Nucleus accumbens (tissue), 56 donors: ENCODE data around the gene PSMC5.

Experiments
- DNase-seq, 56 donors: peaks; one replicate each; lab custom pipeline; 2025; lab: John Stamatoyannopoulos, UW

The PSMC5 gene

GRCh38 chr17:63819585-63820537, 7.4 kb upstream of the PSMC5 start:
- no peak for DNase-seq

DNA sequence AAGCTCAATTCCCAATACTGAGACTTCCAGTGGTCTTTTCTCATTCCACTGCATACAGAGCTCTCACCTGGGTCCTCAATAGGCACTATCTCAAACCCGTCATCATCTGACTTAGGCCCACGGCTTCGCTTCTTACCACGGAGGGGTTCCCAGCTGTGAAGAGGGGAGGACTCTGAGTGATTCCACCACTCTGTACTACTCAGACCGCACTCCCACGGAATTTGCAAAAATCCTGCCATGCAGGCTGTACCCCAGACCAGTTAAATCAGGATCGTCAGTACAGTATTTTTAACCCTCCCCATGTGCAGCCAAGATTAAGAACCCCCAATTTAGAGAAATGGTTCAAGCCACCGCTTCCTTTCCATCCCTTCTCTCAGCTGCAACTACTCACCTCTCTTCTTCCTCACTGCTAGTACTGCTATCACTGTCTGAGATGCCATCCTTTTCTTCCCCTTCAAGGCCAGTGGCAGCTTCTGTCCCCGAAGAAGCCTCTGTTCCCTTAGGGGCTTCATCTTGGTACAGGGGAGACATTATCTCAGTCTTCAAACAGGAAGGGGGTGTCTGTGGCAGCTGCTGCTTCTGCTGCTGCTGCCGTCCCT, 6.2 kb upstream of the PSMC5 start:
- no peak for DNase-seq

- DNase-seq, result no peak
Measured at GRCh38 chr17:63821804-63822203, 5.4 kb upstream of the PSMC5 start.

GRCh38 chr17:63822537-63822936, 4.7 kb upstream of the PSMC5 start:
- DNase-seq, result no peak

- no peak for DNase-seq
Measured at GRCh38 chr17:63823659-63824331, 3.4 kb upstream of the PSMC5 start.

- no peak for DNase-seq
Measured at GRCh38 chr17:63824362-63824761, 2.9 kb upstream of the PSMC5 start.

DNA sequence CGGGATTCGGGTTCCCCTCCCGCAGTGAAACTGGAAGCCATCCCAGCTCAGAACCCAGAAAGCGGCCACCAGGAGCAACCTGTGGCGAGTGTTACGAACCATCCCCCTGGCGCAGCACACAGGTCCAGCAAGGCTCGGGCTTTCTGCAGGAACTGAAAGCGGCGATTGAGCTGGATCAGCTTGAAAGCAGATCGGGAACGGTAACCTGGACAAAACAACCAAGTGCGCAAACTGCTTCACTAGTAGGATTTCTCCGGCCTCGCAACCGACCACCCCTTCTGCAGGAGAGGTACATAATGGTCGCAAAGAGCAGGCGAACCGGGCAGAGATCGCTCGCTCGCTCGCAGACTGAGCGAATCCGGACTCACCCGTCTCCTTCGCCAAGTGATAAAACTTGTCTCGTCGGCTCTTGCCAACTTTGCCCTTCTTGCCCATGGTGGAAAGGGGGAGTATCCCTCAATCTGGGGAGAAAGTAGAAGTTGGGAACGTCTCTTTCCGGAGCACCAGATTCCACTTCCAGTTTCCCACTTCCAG, 696 bp upstream of the PSMC5 start:
- no peak for DNase-seq

GRCh38 chr17:63827801-63828221, 580 bp downstream of the PSMC5 start:
- peak in 1 of 56 donors; percentile 39 for DNase-seq

DNA sequence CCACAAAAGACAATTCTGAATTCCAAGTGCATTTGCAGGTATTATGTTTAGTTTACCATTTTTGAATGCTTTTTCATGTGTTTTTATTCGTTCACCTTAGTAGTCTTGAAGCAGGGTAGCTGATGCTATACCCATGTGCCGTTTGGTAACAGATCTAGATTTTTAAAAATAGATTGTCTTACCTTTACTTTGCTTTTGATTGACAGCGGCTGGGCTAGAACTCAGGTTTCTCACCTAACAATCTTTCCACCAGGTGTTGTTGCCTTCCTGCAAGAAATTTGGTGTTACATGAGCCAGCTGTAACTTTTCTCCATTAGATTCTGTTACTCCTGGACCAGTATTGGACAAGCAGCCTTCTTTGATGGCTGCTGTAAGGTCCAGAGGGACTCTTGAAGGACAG, 1.7 kb downstream of the PSMC5 start:
- DNase-seq, result no peak

- no peak for DNase-seq
Measured at GRCh38 chr17:63830278-63830677, 3.0 kb downstream of the PSMC5 start.

- DNase-seq, result no peak
Measured at GRCh38 chr17:63830904-63831491, 3.8 kb downstream of the PSMC5 start.

DNA sequence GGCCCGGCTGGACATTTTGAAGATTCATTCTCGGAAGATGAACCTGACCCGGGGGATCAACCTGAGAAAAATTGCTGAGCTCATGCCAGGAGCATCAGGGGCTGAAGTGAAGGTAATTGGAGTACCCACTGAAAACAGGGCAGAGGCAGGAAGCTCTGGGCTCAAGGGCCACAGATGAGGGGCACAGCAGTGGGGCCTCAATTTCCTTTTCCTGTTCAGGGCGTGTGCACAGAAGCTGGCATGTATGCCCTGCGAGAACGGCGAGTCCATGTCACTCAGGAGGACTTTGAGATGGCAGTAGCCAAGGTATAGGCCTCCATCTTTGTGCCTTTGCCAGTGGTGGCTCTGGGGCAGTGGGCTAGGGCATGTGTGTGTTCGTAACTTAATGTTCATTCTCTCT, 4.3 kb downstream of the PSMC5 start:
- no peak for DNase-seq

DNA sequence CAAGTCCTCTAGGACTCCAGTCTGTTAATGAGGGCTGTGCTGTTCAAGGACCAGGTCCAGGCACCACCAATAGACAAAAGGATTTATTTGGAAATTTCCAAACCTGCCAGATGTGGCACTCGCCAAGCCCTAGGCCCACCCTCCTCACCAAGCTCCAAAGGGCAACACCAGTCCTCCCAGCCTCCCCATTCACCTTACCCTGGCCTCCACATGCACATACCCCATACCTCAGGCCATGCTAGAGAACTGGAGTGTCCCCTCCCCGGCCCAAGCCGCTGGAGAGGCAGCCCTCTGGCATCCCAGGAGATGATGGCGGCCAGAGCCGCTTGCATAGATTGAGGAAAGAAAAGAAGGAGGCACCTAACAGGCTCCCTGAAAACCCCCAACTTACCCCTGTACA, 4.8 kb downstream of the PSMC5 start:
- no peak for DNase-seq

GRCh38 chr17:63832455-63832854, 5.2 kb downstream of the PSMC5 start:
- no peak for DNase-seq

GRCh38 chr17:63833026-63833740, 6.0 kb downstream of the PSMC5 start:
- DNase-seq, result no peak

DNA sequence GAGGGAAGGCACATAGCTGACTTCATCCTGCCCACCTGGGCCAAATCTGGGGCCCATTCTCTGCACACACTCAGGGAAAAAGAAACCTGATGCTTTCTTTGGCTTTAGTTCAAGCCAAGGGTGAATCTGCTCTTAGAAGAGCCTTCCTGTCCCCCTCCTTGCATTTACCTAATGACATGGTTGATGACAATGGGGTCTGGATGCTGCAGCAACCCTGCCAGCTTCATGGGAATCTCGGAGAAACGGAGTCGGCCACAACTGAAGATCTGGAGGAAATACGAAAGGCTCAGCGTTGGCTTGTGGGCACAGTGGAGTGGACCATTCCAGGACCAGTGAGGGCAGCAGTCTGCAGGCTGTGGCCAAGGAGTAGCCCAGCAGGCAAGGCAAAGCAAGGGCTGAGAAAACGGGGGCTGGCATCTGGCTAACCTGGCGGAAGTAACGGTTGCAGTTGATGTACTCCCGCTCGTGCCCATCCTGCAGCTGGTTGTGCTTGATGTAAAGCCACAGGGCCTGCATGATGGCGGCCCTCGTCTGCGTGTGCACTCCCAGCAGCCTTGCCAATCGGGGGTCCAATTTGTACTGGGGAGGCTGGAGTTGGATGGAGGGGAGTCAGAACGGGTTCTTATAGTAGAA, 6.6 kb downstream of the PSMC5 start:
- DNase-seq, result no peak

GRCh38 chr17:63834431-63835166, 7.4 kb downstream of the PSMC5 start:
- peak in 38 of 56 donors; percentile 11 to 71 (median 34) for DNase-seq

GRCh38 chr17:63835167-63835720, 8.0 kb downstream of the PSMC5 start:
- DNase-seq, result no peak

DNA sequence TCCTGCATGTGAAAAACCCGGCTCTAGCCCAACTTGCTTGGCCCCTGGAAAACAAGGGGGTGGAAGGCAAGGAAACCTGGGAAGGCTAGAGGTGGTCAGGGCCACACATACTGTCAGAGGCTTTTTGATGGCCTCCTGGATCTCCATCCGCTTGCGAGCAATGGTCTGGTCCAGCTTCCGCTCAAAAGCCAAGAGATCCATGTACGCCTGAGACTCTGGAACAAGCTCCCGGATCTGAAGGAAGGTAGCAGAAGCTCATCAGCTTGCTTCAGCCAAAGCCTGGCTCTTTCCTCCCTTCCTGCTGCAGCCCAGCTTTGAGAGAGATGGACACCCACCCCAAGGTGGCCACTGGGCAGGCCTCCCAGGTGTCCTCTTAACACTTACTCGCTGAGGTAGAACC, 9.6 kb downstream of the PSMC5 start:
- no peak for DNase-seq
